Prostate gland (tissue), 2 donors: ENCODE data around the gene SLC12A3. TPM values are rescaled to one million over a fixed set of nuclear protein-coding genes. Genes with fewer than 3 reads are reported as not detected.
A peak's percentile ranks its signal among the peaks of the same experiment; 100 is the strongest.

Source experiments
- DNase-seq: peaks from one replicate; pipeline ENCODE4 v3.0.0-alpha.2; 2019; ENCODE audit warnings: low spot score
- H3K27ac ChIP-seq, 2 donors: fragments of 200-600 bp; sonication (generic); 2 replicates each; pipeline ENCODE4 v1.5.1; 2017 to 2019
- H3K27me3 ChIP-seq: fragments of 200-600 bp; sonication (generic); replicated peaks from 2 replicates; pipeline ENCODE4 v1.5.1; 2019; ENCODE audit not compliant: insufficient read depth
- H3K36me3 ChIP-seq, 2 donors: fragments of 200-600 bp; sonication (generic); 1 replicate in 1 of 2; 2 replicates in 1 of 2; pipeline versions ENCODE4 v1.5.1 to v1.8.1; 2017 to 2019
- H3K4me1 ChIP-seq: fragments of 200-600 bp; sonication (generic); replicated peaks from 2 replicates; pipeline ENCODE4 v1.5.1; 2019
- H3K4me3 ChIP-seq, 2 donors: fragments of 200-600 bp; sonication (generic); 2 replicates each; pipeline ENCODE4 v1.5.1; 2017 to 2019
- H3K9me3 ChIP-seq: fragments of 200-600 bp; sonication (generic); 2 replicates; pipeline ENCODE4 v1.5.1; 2017
- POLR2A ChIP-seq: fragments of 450-650 bp; IDR thresholded peaks from one replicate; pipeline ENCODE4 v1.6.1; 2016; ENCODE audit warnings: antibody characterized with exemption, mild to moderate bottlenecking
- POLR2AphosphoS5 ChIP-seq: sonication (generic); formaldehyde crosslinking; IDR thresholded peaks from one replicate; pipeline ENCODE4 v1.6.1; 2017; ENCODE audit warnings: antibody characterized with exemption
- WGBS: methylation state at CpG from one replicate; pipeline ENCODE4 v1.1.5; 2018; 5-methylcytosine and 5-hydroxymethylcytosine counted together
- intact Hi-C: fragments of 100-400 bp; cut with DNase I; formaldehyde crosslinking; loops from one replicate; pipeline ENCODE4 v1.14.2; 2022
- total RNA-seq, 2 donors: library from RNA; depleted of rRNA; stranded (reverse); fragments of >200 nt; gene quantifications; one replicate each; pipeline ENCODE4 v1.1.0, GENCODE V29; 2016
- TF ChIP-seq, protein P1 (sequence below), 4 experiments: fragments of 200-600 bp in 2 of 4; fragments of 450-650 bp in 2 of 4; sonication (generic) in 2 of 4; IDR thresholded peaks; 1 replicate in 3 of 4; 2 replicates in 1 of 4; pipeline ENCODE4 v1.5.1; 2016 to 2019; ENCODE audit warnings: antibody characterized with exemption in 4 of 4, mild to moderate bottlenecking in 2 of 4, moderate library complexity in 2 of 4

SLC12A3 gene
- total RNA-seq, 2 donors from 2014 or later, result 0.23 TPM; not detected in 1

GRCh38 chr16:56910112-56910511 lies 45.1 kb downstream of the SLC12A3 start:
- Histone ChIP-seq H3K4me1 (peaks cover 32% of the 10 kb centered on the region), H3K27ac (peak overlapping the region; percentile 10 to 94), H3K4me3 (no peak overlapping the region), H3K9me3 (no peaks in the 10 kb centered on the region), H3K36me3 (no peaks in the 10 kb centered on the region), H3K27me3 (no peaks in the 10 kb centered on the region)
- TF ChIP-seq POLR2A (no peak), POLR2AphosphoS5 (no peak)
- TF ChIP-seq, protein P1, sequence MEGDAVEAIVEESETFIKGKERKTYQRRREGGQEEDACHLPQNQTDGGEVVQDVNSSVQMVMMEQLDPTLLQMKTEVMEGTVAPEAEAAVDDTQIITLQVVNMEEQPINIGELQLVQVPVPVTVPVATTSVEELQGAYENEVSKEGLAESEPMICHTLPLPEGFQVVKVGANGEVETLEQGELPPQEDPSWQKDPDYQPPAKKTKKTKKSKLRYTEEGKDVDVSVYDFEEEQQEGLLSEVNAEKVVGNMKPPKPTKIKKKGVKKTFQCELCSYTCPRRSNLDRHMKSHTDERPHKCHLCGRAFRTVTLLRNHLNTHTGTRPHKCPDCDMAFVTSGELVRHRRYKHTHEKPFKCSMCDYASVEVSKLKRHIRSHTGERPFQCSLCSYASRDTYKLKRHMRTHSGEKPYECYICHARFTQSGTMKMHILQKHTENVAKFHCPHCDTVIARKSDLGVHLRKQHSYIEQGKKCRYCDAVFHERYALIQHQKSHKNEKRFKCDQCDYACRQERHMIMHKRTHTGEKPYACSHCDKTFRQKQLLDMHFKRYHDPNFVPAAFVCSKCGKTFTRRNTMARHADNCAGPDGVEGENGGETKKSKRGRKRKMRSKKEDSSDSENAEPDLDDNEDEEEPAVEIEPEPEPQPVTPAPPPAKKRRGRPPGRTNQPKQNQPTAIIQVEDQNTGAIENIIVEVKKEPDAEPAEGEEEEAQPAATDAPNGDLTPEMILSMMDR (IDR thresholded peaks at IDR 0.05), result no peak
- DNase-seq, result no peak
- WGBS, result 80% methylated on average over 5 of the region's 5 CpGs
- intact Hi-C loops, result loop anchor here (10.0 kb wide), 1 partner anchor 65 kb away; no protein-coding TSS in a partner anchor

GRCh38 chr16:56910654-56911539 lies 45.9 kb downstream of the SLC12A3 start:
- Histone ChIP-seq H3K36me3 (no peaks in the 10 kb centered on the region), H3K9me3 (no peaks in the 10 kb centered on the region), H3K27me3 (no peaks in the 10 kb centered on the region), H3K4me3 (no peak overlapping the region), H3K27ac (peak overlapping the region in 1 of 2 donors; percentile 94), H3K4me1 (peaks cover 38% of the 10 kb centered on the region)
- WGBS, result 73% methylated on average over 12 of the region's 12 CpGs
- TF ChIP-seq POLR2AphosphoS5 (no peak), POLR2A (no peak)
- TF ChIP-seq, protein P1 (IDR thresholded peaks at IDR 0.05), result no peak
- intact Hi-C loops, result loop anchor here (10.0 kb wide), 1 partner anchor 64 kb away; no protein-coding TSS in a partner anchor
- DNase-seq, result no peak

DNA sequence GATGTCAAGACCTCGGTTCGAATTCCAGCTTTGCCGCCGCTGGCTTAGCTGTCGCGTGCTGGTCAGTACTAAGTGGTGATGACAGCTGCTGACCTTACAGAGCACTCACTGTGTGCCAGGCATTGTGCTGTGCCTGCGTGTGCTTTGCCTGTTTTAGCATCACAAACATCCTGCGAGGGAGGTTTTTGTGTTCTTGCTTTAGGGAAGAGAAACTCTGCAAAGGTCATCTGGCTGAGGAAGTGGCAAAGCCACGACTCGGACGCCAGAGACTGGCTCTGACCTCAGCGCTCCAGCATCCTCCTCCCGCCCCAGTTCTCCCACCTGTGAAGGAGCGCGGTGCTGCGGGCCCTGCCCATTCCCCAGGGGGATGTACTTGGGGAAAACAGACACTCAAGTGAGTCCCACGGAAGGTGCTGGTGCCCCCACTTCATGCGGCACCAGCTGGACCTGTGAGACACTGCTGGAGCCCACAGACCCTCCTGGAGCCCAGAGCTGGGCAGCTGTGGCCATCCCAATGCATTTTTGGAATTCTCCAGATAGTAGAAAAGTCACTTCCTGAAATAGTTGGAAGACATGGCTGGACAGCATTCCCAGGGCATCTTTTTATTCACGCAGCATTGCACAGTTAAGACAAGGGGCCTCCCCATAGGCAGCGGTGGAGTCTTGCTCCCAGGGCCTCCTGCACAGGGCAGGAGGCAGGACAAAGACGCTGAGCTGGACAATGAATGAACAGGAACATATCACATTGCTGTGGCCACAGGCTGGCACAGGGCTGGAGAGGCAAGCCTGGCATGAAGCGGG lies 47.0 kb downstream of the SLC12A3 start:
- 63% methylated on average over 22 of the region's 22 CpGs for WGBS

GRCh38 chr16:56912746-56913708 lies 48.0 kb downstream of the SLC12A3 start:
- Histone ChIP-seq H3K27me3 (no peaks in the 10 kb centered on the region), H3K4me1 (peaks cover 49% of the 10 kb centered on the region), H3K27ac (peak overlapping the region; percentile 94 to 95), H3K4me3 (no peak overlapping the region), H3K9me3 (no peaks in the 10 kb centered on the region), H3K36me3 (no peaks in the 10 kb centered on the region)
- DNase-seq, result no peak
- intact Hi-C loops, result loop anchor here (10.0 kb wide), 1 partner anchor 62 kb away; no protein-coding TSS in a partner anchor
- 64% methylated on average over 18 of the region's 18 CpGs for WGBS
- peak; percentile 29 for TF ChIP-seq POLR2AphosphoS5
- TF ChIP-seq, protein P1 (IDR thresholded peaks at IDR 0.05), result no peak

More for the DNA sequence above, 47.0 kb downstream of the SLC12A3 start:
- H3K36me3 ChIP-seq, result no peaks in the 10 kb centered on the region
- H3K27me3 ChIP-seq, result no peaks in the 10 kb centered on the region
- TF ChIP-seq, protein P1 (IDR thresholded peaks at IDR 0.05), result no peak
- no peak for TF ChIP-seq POLR2AphosphoS5
- no peak for TF ChIP-seq POLR2A
- H3K4me1 ChIP-seq, result peaks cover 49% of the 10 kb centered on the region
- H3K27ac ChIP-seq, result peak overlapping the region in 1 of 2 donors; percentile 94
- no peak overlapping the region for H3K4me3 ChIP-seq
- no peak for DNase-seq
- intact Hi-C loops, result loop anchor here (10.0 kb wide), 1 partner anchor 63 kb away; no protein-coding TSS in a partner anchor
- no peaks in the 10 kb centered on the region for H3K9me3 ChIP-seq
